ENCODE data around the gene IFITM10.

Gene IFITM10

DNA sequence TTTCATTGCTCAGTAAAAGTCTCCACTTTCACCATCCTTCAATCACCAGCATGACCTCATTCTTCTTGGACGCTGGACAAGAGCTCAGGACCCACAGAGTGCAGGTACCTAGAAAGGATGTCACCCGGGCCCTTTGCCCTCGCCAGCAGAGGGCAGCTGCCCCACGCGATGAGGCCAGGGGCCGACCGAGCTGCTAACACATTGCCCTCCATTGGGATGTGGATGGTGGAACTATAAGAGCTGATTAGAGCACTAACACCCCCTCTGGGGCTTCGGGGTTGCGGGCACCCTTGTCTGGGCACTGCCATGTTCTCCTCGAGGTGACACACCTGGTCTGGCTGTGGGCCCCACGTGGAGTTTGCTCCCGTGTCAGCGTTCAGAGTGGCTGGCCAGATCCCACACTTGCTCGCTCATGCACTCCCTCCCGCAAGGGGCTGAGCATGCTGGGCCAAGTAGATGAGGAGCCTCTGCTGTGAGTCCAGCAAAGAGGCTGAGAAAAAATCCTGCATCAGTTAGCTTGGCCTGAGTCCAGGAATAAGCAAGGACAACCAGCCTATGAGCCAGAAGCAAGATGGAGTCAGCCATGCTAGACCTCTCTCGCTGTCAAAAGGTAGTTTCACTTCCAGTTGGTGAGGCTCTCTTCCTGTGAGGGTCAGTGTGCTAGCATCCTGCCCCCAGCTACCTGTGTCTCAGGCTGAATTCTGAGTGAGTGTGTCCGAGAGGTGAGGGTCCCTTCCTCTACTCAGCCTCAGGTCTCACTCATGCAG is 43.6 kb downstream of the IFITM10 start:
- no peak for DNase-seq

GRCh38 chr11:1705126-1706052 is 45.0 kb downstream of the IFITM10 start:
- no peak for DNase-seq

- DNase-seq = no peak
Observed at GRCh38 chr11:1703146-1703545, 47.2 kb downstream of the IFITM10 start.

GRCh38 chr11:1702506-1702905 is 47.9 kb downstream of the IFITM10 start:
- no peak for DNase-seq

DNA sequence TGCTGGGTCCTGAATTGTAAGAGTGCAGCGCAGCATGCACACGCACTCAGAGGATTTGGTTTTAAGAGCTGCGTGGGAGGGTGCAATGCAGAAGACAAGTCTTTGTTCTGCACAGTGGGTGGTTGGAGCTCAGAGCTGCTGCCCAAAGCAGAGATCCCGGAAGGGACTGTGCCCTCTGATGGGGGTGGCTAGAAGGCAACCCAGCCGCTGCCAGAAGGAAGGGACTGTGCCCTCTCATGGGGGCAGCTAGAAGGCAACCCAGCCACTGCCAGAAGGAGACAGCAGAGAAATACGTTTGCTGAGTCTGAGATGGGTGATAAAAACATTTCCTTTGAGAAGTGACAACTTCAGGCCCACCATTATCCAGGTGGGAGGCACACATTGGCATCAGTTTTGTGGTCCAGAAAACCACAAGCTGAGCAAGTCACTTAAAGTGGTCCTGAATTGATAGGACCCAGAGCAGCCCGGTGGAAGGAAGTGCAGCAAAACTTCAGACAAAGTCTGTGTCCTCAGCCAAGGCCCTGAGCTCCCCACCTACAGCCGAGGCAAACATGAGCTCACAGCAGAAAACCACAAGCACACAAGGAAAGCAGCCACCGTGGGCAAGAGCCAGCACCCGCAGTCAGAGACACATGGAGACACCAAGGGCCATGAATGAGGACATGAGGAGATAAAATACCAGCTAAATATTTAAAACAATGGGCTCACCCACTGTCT is 49.1 kb downstream of the IFITM10 start:
- no peak for DNase-seq

DNA sequence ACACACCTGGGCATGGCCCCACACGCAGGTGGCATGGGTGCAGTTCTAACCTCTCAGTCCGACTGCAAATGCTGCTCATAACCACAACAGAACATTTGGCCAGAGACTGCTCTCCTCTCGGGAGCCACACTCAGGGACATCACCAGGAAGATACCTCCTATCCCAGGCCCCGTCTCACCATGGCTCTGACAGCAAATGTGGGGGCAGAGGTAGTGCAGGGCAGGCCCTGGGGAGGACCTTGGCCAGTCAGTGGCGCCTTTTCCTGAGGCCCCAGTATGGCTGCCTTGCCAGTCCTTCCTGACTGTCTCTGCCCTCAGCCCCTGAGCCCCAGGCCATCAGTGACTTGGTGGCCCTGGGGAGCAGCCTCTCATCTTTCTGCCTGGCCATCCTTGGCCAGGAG is 50.6 kb downstream of the IFITM10 start:
- no peak for DNase-seq

- no peak for DNase-seq
Observed at GRCh38 chr11:1696608-1697570, 53.5 kb downstream of the IFITM10 start, which contains the start of gene KRTAP5-6. Gene KRTAP5-6, plus strand, starts transcription at chr11:1697195. Its CDS starts 51 bp downstream, at chr11:1697246.

DNA sequence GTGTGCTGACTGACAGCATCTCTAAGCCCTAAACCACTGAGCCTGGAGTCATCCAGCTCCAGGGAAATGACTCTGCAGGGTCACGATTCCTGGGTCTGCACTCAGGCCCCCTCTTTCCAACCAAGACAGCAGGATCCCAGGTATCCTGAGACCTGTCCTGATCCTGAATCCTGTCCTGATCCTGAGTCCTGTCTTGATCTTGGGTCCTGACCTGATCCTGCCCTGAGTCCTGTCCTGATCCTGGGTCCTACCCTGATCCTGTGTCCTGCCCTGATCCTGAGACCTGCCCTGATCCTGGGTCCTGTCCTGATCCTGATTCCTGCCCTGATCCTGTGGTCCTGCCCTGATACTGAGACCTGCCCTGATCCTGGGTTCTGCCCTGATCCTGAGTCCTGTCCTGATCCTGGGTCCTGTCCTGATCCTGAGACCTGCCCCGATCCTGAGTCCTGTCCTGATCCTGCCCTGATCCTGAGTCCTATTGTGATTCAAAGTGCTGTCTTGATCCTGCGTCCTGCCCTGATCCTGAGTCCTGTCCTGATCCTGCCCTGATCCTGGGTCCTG is 54.8 kb downstream of the IFITM10 start:
- DNase-seq = no peak

- no peak for DNase-seq
Observed at GRCh38 chr11:1694846-1695547, 55.4 kb downstream of the IFITM10 start.

- DNase-seq = peak; percentile 77
Observed at GRCh38 chr11:1694064-1694845, 56.1 kb downstream of the IFITM10 start.

GRCh38 chr11:1693327-1694063 is 56.9 kb downstream of the IFITM10 start:
- DNase-seq = peak; percentile 65

DNA sequence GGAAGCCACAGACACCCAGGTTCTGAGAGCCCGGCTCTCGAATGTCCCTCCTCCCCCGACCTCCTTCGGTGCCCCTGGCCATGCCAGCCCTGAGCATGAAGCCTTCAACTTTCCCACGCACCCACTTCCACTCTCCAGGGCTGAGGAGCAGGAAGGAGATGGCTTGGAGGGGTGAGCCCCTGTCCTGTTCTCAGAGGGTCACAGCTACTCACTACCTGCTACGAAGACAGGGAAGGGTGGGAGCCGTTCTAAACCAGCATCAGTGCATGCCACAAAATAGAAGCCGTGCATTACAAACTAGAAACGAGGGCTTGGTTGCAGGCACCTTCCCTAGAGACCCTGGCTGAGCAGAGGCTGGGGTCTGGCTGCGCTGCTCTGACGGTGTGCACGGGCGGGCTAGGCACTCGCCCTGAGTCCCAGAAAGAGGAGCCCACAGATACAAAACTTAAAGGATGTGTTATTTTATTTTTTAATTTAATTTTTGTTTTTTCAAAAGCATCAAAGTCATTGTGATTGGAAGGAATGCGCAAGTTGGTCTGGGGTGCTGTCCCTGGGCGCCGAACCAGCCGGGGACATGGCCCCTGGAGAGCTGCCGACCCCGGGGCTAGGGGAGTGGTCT is 57.6 kb downstream of the IFITM10 start:
- DNase-seq = no peak

- no peak for DNase-seq
Observed at GRCh38 chr11:1691878-1692707, 58.3 kb downstream of the IFITM10 start.

GRCh38 chr11:1691026-1691877 is 59.1 kb downstream of the IFITM10 start:
- DNase-seq = no peak

DNA sequence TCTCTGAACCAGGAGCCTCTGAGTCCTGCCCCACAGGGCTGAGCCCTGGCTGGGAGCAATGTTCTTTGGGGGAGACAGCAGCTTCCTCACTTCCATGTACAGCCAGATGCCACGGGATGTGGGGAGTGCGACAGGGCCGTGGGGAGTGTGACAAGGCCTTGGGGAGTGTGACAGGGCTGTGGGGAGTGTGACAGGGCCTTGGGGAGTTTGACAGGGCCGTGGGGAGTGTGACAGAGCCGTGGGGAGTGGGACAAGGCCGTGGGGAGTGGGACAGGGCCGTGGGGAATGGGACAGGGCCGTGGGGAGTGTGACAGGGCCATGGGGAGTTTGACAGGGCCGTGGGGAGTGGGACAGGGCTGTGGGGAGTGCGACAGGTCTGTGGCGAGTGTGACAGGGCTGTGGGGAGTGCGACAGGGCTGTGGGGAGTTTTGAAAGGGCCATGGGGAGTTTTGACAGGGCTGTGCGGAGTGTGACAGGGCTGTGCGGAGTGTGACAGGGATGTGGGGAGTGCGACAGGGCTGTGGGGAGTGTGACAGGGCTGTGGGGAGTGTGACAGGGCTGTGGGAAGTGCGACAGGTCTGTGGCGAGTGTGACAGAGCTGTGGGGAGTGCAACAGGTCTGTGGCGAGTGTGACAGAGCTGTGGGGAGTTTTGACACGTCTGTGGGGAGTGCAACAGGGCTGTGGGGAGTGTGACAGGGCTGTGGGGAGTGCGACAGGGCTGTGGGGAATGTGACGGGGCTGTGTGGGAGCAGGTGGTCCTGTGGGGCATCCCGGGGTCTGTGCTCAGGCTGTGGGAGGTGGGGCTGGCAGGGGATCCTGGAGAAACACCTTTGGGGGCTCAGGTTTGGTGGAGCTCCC is 60.0 kb downstream of the IFITM10 start:
- DNase-seq = no peak

Data from effector CD4-positive, alpha-beta T cell (primary cell).